LHCN-M2 (cell line): Measurements from ENCODE around the gene RAPGEF5. TPM values are rescaled to one million over a fixed set of nuclear protein-coding genes. Genes with fewer than 3 reads are reported as not detected.

Source experiments
- DNase-seq: peaks from one replicate; pipeline ENCODE4 v3.0.0-alpha.2; 2012; ENCODE audit warnings: low read depth
- total RNA-seq: library from RNA; depleted of rRNA; stranded (reverse); fragments of >200 nt; gene quantifications from 2 replicates; pipeline ENCODE4 v1.2.3, GENCODE V29; 2014

Gene RAPGEF5
- total RNA-seq, 1 experiment from 2014 or later: 0.06 TPM

DNA sequence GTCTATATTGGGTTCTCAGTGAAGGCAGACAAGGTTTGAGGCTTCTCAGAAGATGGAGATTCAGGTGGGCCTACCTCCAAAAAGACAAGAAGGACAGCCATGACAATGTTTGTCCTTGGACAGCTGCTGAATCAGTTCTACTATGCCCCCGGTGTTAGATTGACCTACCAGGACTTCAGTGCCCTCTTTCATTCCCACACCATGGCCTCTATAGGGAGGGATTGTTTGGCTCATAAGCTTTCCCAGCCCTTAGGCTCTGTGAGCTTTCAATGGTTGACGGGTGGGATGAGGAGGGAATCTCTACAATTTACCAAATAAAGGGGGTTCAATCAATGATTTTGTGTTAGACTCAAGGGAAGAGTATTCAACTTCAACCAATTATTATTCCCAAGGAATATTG is 23.4 kb upstream of the RAPGEF5 start:
- DNase-seq: no peak

- no peak for DNase-seq
Observed at GRCh38 chr7:22378199-22378980, 21.4 kb upstream of the RAPGEF5 start.

DNA sequence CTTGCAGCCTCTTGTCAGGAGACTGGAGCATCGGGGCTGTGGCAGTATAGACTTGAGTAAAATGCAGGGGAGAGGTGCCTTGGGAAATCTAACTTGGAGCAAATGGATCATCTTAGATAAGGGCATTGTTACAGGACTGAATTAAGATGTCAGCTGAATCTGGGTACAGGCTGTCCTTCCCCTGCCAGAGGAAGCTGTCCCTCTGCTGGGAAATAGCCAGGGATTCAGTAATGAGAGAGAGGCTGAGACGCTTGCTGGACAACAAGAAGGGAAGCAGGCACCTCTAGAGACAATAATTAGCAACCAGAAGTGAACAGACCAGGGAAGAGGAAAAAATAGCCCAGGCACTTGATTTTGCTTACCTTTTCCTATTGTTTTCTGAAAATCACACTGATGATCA is 20.7 kb upstream of the RAPGEF5 start:
- no peak for DNase-seq

DNA sequence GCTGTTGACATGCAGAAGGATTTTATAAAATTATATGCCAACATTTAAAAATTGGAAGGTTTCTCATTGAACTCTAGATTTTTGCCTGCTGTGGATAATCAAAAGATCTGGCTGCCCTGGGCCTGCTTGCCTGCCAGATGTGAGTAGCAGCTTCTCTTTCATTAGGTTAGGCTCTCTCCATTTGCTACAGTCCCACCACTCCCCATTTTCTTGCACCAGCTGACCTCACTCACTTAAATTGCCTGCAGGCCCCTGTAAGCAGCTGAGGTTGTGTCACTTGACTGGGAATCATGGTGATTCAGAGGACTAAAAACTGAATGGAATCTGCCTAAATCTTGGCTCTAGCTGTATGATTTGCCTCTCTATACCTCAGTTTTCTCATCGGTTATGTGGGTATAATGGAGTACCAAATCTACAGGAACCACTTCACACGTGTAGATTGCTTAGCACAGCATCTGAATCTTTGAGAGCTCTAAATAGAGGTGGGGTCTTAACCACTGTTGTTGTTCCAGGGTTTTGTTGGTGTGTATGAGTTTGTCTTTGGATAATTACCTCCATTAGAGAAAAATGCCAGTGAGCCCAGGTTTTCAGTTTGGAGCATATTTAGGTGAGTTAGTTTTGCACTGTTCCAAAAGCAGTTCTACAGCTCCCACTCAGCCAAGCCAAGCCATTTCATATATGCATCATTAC is 18.6 kb upstream of the RAPGEF5 start:
- no peak for DNase-seq

GRCh38 chr7:22373911-22374310 is 17.0 kb upstream of the RAPGEF5 start:
- DNase-seq: no peak

DNA sequence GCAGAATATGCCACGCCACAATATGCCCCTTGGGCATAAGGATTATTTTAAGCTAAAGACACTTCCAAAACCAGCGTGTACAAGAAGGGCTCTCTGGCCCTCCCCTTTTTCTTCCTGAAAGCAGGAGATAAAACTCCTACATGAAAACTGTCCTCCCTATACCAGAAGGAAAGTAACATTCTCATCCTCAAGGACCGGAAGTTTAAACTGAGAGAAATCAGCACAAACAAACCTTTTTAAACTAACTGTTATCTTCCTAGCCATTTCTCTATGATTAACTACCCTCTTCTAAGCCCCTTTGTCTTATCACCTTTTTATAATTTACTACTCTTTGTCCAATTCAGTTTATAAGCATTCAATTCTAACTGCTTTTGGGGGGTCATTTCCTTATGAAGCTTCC is 16.4 kb upstream of the RAPGEF5 start:
- no peak for DNase-seq

GRCh38 chr7:22372863-22373262 is 15.9 kb upstream of the RAPGEF5 start:
- no peak for DNase-seq

DNA sequence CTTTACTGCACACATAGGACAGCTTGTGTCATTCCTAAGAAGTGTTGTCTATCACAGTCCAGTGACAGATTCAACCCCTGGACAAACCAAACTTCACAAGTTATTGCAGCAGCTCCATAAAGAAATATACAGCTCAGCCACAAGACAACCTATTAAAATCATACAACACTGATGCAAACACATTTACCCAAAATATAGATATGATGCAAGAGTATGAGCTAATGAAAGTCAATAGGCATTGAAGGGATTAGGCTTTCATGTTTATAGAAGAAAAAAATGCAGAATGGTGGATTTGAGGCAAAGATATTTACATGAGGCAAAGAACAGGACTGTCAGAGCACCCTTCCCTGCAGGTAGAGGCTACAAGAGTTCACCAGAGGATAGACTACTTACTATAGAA is 14.9 kb upstream of the RAPGEF5 start:
- no peak for DNase-seq

- DNase-seq: no peak
Observed at GRCh38 chr7:22364900-22365299, 7.9 kb upstream of the RAPGEF5 start.

GRCh38 chr7:22363756-22364422 is 6.9 kb upstream of the RAPGEF5 start:
- DNase-seq: no peak

- DNase-seq: no peak
Observed at GRCh38 chr7:22361795-22362194, 4.8 kb upstream of the RAPGEF5 start.

DNA sequence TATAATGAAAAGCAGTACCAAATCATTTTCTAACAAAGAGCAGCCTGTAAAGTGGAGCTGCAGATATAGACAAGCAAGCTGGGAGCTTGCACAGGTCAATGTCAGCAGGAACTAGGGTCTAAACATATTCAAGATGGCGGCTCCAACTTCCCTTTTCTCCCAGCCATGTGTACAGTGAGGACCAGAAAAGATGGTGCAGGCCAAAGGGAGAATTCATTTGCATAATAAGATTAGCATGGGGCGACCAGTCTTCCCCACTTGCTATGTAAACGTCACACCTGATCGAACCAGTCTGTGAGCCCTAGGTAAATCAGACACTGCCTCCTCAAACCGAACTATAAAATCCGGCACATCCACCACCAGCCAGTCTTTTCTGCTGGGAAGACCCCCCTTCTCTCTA is 4.4 kb upstream of the RAPGEF5 start:
- DNase-seq: no peak

- no peak for DNase-seq
Observed at GRCh38 chr7:22358820-22359697, 2.1 kb upstream of the RAPGEF5 start.

DNA sequence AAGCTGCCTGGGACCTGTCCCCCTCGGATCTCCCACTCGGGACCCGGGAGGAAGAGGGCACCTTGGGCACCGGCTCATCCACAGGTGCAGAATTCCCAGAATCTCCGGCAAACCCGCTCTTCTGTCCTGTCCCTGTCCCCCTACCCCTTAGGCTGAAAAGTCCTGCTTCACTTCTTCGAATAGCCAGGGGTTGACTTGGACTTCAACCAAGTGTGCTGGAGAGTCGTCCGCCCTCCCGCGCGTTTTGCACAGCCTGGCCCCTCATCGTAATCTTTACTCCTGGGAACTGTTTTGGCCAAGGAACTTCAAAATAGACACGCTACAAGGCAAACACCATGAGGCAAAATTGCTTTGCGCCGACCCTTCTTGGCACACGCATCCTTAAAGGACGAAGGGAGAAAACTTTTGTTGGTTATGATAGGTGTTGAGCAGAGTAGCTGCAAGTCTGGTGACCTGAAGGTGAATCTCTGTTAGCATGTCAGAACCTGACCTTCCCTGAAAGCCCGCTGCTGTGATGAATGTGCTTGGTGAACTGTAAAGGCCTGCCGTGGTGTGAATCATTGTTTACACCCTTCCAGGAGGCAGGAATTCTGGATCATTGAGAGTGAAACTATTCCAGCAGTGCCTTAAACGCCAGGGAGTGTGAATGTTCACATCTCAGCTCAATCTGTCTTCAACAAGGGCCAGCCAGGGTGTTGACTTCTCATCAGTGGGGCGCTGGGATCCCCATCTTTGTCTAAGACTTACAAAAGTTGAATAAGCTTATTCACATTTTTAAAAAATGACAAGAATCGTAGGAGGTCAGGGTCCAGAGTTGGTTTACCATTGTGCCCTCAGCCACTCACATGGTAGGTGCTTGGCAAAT is 589 bp upstream of the RAPGEF5 start:
- no peak for DNase-seq

DNA sequence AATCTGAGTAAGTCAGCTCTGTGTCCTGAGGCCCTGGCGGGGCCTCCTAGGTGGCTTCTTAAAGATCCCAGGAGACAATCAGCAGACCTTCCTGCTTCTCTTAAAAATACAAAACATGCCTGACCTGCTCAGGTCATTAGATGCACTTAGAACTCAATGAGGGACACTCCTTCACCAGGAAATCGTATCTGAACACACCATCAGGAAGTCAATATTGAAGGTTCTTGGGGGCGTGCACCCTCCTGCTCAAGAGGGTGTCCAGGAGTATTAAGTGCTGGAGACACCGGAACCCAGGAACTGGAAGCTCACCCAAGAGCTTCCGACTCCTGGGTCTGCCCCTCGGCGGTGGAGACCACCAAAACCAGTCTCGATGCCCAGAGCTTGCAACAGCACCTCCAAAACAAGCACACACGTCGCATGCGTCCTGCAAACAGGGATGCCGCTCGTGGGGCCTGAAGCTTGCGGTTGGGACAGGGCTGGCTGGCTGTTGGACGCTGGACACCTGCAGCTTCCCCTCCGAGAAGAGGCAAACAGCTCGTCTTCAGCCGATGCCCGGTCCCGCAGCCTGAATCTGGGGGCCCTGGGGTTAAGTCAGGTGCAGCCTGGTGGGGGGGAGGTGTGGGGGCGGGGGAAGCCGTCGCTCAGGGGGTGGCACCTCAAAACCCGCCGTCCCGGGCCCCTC is 803 bp downstream of the RAPGEF5 start:
- no peak for DNase-seq

DNA sequence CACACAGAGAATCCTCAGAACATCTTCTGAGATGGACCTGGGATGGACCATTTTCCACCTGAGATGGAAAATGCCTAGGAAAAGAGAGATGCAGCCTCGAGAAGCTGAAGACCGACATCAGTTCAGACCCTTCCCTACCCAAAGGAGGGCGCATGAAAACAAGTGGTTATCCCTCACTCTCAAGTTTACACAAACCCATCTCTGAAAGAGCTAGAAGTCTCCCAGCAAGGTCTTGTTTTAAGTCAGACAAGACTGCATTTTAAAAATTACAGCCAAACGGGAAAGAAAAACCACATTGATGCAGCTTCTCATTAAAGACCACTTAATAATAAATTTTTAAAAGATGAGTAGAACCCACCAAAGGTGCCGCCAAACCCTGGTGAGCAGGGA is 1.3 kb downstream of the RAPGEF5 start:
- DNase-seq: no peak

GRCh38 chr7:22354462-22354861 is 2.5 kb downstream of the RAPGEF5 start:
- no peak for DNase-seq

GRCh38 chr7:22352887-22353286 is 4.1 kb downstream of the RAPGEF5 start:
- no peak for DNase-seq

DNA sequence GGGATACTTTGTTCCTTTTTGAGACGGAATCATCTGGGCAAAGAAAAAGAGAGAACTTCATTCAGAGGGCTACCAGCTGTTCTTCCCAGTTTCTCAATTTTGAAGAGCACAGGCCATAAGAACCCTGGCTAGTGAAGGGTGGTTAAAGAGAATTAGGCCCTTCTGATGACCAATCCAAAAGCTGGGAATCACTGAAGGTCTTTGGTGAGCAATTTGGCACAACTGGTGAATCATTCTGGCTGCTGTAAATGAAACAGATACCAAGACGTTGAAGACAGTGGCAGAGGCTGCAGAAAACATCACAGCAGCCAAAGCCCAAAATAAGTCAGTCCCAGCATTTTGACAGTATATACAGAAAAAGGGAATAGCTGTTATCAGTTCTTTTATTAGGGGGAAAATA is 5.1 kb downstream of the RAPGEF5 start:
- peak; percentile 25 for DNase-seq

- DNase-seq: no peak
Observed at GRCh38 chr7:22351329-22351692, 5.6 kb downstream of the RAPGEF5 start.
